Stimulated activated CD4-positive, alpha-beta T cell treated with anti-CD3 and anti-CD28 coated beads, Interleukin-1b, Interleukin-23, amount 100 ng/mL, for 1 hour (primary cell): ENCODE data around the gene SPATA45.
"Not testable (repeated sequence)": the region's sequence is repeated elsewhere in the genome, so short reads cannot be mapped to it uniquely, and the experiment has no call there.

Experiments
- DNase-seq, 2 donors: peaks; one replicate each; pipeline ENCODE4 v3.0.0-alpha.2; 2020; ENCODE audit warnings: low read depth in 2 of 2

Gene SPATA45

GRCh38 chr1:212847549-212847948 is at the start of gene SPATA45:
Gene SPATA45, minus strand, starts transcription at chr1:212847649. Its CDS starts 11,500 bp downstream, at chr1:212836149.
- no peak for DNase-seq

GRCh38 chr1:212892108-212892507 is 44.7 kb upstream of the SPATA45 start:
- no peak for DNase-seq

- no peak for DNase-seq
Observed at GRCh38 chr1:212884592-212884991, 37.1 kb upstream of the SPATA45 start.

GRCh38 chr1:212879947-212880690 is 32.7 kb upstream of the SPATA45 start:
- no peak for DNase-seq

- no peak for DNase-seq
Observed at GRCh38 chr1:212878418-212878817, 31.0 kb upstream of the SPATA45 start.

- no peak for DNase-seq
Observed at GRCh38 chr1:212873518-212873917, 26.1 kb upstream of the SPATA45 start.

- DNase-seq: no peak
Observed at GRCh38 chr1:212871976-212872375, 24.5 kb upstream of the SPATA45 start.

- DNase-seq: no peak
Observed at GRCh38 chr1:212867192-212867591, 19.7 kb upstream of the SPATA45 start.

- DNase-seq: no peak
Observed at GRCh38 chr1:212864201-212864600, 16.8 kb upstream of the SPATA45 start.

GRCh38 chr1:212863345-212863744 is 15.9 kb upstream of the SPATA45 start:
- not testable (repeated sequence) for DNase-seq

GRCh38 chr1:212862111-212862690 is 14.8 kb upstream of the SPATA45 start:
- no peak for DNase-seq

GRCh38 chr1:212860713-212861581 is 13.5 kb upstream of the SPATA45 start:
- DNase-seq: no peak

GRCh38 chr1:212858461-212859265 is 11.2 kb upstream of the SPATA45 start:
- no peak for DNase-seq

GRCh38 chr1:212857992-212858460 is 10.6 kb upstream of the SPATA45 start, which contains the start of gene FLVCR1:
Gene FLVCR1, plus strand, starts transcription at chr1:212858275. Its CDS starts 178 bp downstream, at chr1:212858453.
- peak; percentile 66 to 75 for DNase-seq

GRCh38 chr1:212856755-212857154 is 9.3 kb upstream of the SPATA45 start:
- no peak for DNase-seq

GRCh38 chr1:212853658-212854057 is 6.2 kb upstream of the SPATA45 start:
- no peak for DNase-seq

GRCh38 chr1:212852105-212852688 is 4.7 kb upstream of the SPATA45 start:
- DNase-seq: no peak

- DNase-seq: not testable (repeated sequence)
Observed at GRCh38 chr1:212844521-212844920, 2.9 kb downstream of the SPATA45 start.

- DNase-seq: no peak
Observed at GRCh38 chr1:212838145-212838544, 9.3 kb downstream of the SPATA45 start.

- DNase-seq: not testable (repeated sequence)
Observed at GRCh38 chr1:212833211-212834207, 13.9 kb downstream of the SPATA45 start.
